BLaER1 (cell line): ENCODE results near the gene WDR86.

ENCODE experiments used
- H3K27ac ChIP-seq: shearing (Covaris generic); formaldehyde crosslinking; 2 replicates; pipeline ENCODE4 v1.8.1; 2022
- H3K27me3 ChIP-seq: shearing (Covaris generic); formaldehyde crosslinking; 2 replicates; pipeline ENCODE4 v1.8.1; 2022
- H3K36me3 ChIP-seq: shearing (Covaris generic); formaldehyde crosslinking; 2 replicates; pipeline ENCODE4 v1.8.1; 2022
- H3K4me1 ChIP-seq: shearing (Covaris generic); formaldehyde crosslinking; 2 replicates; pipeline ENCODE4 v1.8.1; 2022
- H3K4me2 ChIP-seq: shearing (Covaris generic); formaldehyde crosslinking; 2 replicates; pipeline ENCODE4 v1.8.1; 2022
- H3K4me3 ChIP-seq: shearing (Covaris generic); formaldehyde crosslinking; 2 replicates; pipeline ENCODE4 v1.8.1; 2022
- H3K9ac ChIP-seq: shearing (Covaris generic); formaldehyde crosslinking; 2 replicates; pipeline ENCODE4 v1.8.1; 2022
- H3K9me3 ChIP-seq: shearing (Covaris generic); formaldehyde crosslinking; 2 replicates; pipeline ENCODE4 v1.8.1; 2022
- H4K20me1 ChIP-seq: shearing (Covaris generic); formaldehyde crosslinking; 2 replicates; pipeline ENCODE4 v1.8.1; 2022
- Cebpa-rat ChIP-seq: shearing (Covaris generic); IDR thresholded peaks from 2 replicates; pipeline ENCODE4 v1.8.1; 2022

WDR86 gene

DNA sequence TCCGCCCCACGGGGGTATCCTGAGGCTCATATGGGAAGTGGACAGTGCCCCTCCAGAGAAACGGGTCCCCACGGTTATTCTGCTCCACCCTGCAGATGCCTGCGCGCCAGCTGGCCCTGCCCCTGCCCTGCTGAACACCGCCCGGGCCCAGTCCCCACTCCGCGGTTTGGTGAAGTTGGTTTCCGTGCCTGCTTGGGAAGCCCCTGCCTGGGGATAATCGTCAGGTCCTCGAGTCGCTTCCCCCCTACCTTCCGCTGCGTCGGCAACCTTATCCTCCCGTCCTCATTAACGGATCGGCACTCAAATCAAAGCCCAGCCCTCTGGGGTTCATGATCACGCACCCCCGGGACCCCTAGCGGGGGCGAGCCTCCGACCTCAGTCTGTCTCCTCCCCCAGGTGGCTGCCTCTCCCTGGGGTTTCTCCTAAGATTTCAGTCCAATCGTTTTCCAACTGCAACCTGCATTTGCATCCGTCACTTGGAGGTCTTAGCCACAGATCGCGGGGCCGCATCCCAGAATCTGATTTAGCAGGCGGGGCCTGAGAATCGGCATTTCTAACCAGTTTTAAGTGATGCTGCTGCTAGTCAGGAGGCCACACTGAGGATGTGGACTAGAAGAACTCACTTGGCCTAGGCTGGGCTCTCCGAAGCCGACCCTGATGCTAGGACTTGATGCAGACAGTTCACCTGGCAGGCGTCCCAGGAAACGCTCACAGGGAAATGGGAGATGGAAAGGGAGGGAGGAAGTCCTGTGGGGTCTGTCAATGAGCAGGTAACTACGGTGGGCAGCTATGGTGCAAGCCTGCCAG is 27.6 kb downstream of the WDR86 start:
- peaks cover 52% of the 10 kb centered on the region for H3K27me3 ChIP-seq
- H3K4me1 ChIP-seq, result peaks cover 44% of the 10 kb centered on the region
- H3K27ac ChIP-seq, result no peak overlapping the region
- no peak overlapping the region for H3K9ac ChIP-seq
- no peak for TF ChIP-seq Cebpa-rat
- H3K9me3 ChIP-seq, result no peaks in the 10 kb centered on the region
- peaks cover 27% of the 10 kb centered on the region; the same call in 1 of the 2 replicates for H4K20me1 ChIP-seq
- H3K4me2 ChIP-seq, result peak overlapping the region; percentile 98
- peak overlapping the region; percentile 66 for H3K4me3 ChIP-seq
- peaks cover 27% of the 10 kb centered on the region for H3K36me3 ChIP-seq

DNA sequence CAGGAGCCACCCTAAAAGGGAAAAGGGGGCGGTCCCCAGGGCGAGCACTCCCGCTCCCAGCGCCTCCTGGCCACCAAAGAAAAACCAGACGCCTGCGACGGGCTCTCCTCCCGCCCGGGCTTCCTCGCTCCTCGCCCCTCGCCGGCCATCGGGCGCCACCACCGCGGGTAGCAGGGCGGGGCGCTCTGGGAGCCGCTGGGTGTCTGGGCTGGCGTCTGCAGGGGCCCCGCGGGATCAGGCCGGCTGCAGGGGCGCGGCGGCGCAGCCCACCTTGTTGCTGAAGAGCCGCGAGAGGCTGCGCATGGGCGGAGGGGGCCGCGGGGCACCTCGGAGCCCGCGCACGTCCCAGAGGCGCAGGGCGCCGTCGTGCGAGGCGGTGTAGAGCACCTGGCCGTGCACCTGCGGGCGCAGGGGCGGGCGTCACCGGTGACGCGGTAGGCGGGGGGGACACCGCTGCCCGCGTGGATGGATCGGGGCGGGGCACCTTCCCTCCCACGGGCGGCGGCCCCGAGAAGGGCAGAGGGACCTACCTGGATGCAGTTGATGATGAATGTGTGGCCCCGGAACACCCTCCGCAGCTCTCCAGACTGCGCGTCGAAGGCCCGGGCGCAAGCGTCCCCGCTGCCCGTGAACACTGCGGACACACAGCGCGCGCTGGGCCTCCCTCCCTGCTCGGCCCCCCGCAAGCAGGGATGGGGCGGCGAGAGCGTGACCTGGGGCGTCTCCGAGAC is 28.3 kb downstream of the WDR86 start:
- H3K9ac ChIP-seq, result peak overlapping the region; percentile 39
- H3K36me3 ChIP-seq, result peaks cover 34% of the 10 kb centered on the region
- TF ChIP-seq Cebpa-rat, result no peak
- peaks cover 27% of the 10 kb centered on the region; the same call in 1 of the 2 replicates for H4K20me1 ChIP-seq
- H3K27ac ChIP-seq, result no peak overlapping the region
- H3K4me1 ChIP-seq, result peaks cover 43% of the 10 kb centered on the region
- peak overlapping the region; percentile 66 for H3K4me3 ChIP-seq
- peaks cover 52% of the 10 kb centered on the region for H3K27me3 ChIP-seq
- H3K9me3 ChIP-seq, result no peaks in the 10 kb centered on the region
- peak overlapping the region; percentile 98 for H3K4me2 ChIP-seq

DNA sequence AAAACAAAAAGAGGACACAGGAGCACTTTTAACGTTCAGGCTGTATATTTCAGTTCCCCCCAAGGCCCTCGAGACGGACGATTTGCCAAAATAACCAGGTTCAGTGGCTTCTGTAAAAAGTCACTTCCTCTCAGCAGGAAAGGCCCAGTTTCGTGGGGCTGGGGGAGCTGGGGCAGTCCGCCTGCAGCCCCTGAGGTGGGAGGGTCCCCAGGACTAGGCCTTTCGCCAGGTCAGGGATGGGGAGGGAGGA is 28.8 kb downstream of the WDR86 start:
- peaks cover 52% of the 10 kb centered on the region for H3K27me3 ChIP-seq
- H3K4me3 ChIP-seq, result peak overlapping the region; percentile 66
- H4K20me1 ChIP-seq, result peaks cover 27% of the 10 kb centered on the region; the same call in 1 of the 2 replicates
- H3K9ac ChIP-seq, result peak overlapping the region; percentile 39
- no peak for TF ChIP-seq Cebpa-rat
- no peak overlapping the region for H3K27ac ChIP-seq
- peaks cover 38% of the 10 kb centered on the region for H3K4me1 ChIP-seq
- peak overlapping the region; percentile 98 for H3K4me2 ChIP-seq
- H3K9me3 ChIP-seq, result no peaks in the 10 kb centered on the region
- peaks cover 39% of the 10 kb centered on the region for H3K36me3 ChIP-seq

DNA sequence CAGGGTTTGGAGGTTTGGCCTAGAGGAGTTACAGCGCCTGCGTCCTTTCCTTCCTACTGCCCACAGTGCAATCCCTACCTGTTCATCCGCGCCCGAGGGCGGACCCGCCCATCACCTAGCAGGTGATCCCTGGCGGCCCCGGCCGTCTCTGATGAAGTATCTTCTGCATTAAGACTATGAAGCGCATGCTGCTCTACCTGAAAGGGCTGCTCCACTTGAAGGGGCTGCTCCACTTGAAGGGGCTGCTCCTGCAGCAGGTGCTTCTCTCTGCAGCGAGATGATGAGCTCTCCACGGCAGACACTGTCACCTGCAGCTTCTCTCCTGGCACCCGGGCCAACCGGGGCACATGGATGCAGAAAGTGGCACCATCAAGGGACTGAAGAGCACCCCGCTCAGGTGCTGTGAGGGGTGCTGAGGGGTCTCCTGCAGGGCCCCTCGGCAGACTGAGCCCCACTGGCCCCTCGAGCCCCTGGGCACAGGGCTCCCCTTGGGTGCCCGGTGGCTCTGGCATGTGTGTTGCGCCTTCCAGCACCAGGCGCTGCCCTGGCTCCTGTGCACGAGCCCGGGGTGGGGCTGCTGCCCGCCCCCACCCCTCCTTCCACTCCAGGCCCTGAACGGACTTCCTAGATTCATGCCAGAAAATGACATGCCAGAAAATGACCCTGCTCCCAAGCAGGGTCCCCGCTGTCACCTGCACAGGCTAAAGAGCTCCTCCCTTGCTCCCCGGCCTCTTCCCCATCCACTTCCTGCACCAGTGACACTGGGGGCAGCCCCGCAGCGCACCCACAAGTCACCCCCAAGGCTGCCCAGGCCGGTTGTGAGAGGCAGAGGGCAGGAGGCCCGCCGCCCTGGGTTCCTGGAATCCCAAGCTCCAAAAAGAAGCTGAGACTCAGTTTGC is 29.4 kb downstream of the WDR86 start:
- peak overlapping the region; percentile 98 for H3K4me2 ChIP-seq
- no peak for TF ChIP-seq Cebpa-rat

DNA sequence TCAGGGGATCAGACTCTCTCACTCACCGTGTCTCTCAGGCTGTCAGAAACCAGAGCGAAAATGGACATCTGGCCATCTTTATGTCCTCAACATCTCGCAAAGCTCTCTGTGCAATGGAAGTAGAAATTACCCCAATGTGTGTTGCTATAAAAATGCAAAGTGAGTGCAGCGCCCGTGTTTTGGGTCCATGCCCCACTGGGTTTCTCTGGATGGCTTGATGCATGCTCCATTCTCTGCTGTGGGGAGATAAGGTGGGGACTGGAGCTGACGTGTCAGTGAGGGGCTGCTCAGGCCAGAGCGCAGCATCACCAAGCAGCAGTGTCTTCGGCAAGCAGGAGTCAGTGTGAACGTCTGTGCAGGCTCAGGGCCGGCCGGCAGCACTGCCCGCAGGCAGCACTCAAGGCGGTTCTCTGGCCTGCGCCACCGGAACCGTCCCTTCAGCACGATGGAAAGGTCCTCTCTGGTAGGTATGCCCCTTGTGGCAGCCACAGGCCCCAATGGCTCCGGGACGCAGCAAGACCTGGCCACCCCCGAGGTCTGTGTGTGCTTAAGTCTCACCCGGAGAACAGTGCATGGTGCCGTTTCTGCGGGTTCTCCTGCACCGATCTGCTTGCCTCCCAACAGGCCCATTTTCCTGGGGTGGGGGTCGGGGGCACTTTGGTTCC is 30.2 kb downstream of the WDR86 start:
- H3K27me3 ChIP-seq, result peaks cover 47% of the 10 kb centered on the region
- H3K4me1 ChIP-seq, result peaks cover 32% of the 10 kb centered on the region
- peaks cover 49% of the 10 kb centered on the region for H3K36me3 ChIP-seq

More for the DNA sequence above, 29.4 kb downstream of the WDR86 start:
- no peak overlapping the region for H3K27ac ChIP-seq
- H4K20me1 ChIP-seq, result peaks cover 27% of the 10 kb centered on the region; the same call in 1 of the 2 replicates
- peaks cover 45% of the 10 kb centered on the region for H3K36me3 ChIP-seq
- H3K9ac ChIP-seq, result peak overlapping the region; percentile 39
- H3K27me3 ChIP-seq, result peaks cover 52% of the 10 kb centered on the region
- peaks cover 32% of the 10 kb centered on the region for H3K4me1 ChIP-seq
- H3K4me3 ChIP-seq, result peak overlapping the region; percentile 66
- no peaks in the 10 kb centered on the region for H3K9me3 ChIP-seq

DNA sequence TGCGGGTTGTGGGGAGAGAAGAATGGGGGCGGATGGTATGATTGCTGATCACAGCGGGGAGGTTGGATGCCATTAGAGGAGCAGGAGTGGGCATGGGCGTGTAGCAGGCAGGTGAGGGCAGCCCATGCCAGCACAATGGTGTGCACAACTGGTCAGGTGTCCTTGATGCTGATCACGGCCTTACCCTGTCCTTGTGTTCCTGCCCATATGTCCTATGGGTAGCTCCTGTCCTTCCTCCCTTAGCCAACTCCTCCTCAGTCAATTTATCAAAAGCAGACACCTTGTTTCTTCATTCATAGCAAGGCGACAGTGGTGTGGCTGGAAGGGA is 30.7 kb downstream of the WDR86 start:
- Histone ChIP-seq H3K36me3 (peaks cover 54% of the 10 kb centered on the region), H3K27ac (no peak overlapping the region), H3K9me3 (no peaks in the 10 kb centered on the region), H3K4me1 (peaks cover 37% of the 10 kb centered on the region), H3K9ac (no peak overlapping the region), H4K20me1 (peaks cover 29% of the 10 kb centered on the region; the same call in 1 of the 2 replicates), H3K4me2 (no peak overlapping the region), H3K4me3 (no peak overlapping the region), H3K27me3 (peaks cover 42% of the 10 kb centered on the region)
- TF ChIP-seq Cebpa-rat, result no peak

More for the DNA sequence above, 30.2 kb downstream of the WDR86 start:
- Histone ChIP-seq H3K9ac (no peak overlapping the region), H4K20me1 (peaks cover 27% of the 10 kb centered on the region; the same call in 1 of the 2 replicates), H3K27ac (no peak overlapping the region), H3K4me2 (no peak overlapping the region), H3K4me3 (no peak overlapping the region), H3K9me3 (no peaks in the 10 kb centered on the region)
- no peak for TF ChIP-seq Cebpa-rat

DNA sequence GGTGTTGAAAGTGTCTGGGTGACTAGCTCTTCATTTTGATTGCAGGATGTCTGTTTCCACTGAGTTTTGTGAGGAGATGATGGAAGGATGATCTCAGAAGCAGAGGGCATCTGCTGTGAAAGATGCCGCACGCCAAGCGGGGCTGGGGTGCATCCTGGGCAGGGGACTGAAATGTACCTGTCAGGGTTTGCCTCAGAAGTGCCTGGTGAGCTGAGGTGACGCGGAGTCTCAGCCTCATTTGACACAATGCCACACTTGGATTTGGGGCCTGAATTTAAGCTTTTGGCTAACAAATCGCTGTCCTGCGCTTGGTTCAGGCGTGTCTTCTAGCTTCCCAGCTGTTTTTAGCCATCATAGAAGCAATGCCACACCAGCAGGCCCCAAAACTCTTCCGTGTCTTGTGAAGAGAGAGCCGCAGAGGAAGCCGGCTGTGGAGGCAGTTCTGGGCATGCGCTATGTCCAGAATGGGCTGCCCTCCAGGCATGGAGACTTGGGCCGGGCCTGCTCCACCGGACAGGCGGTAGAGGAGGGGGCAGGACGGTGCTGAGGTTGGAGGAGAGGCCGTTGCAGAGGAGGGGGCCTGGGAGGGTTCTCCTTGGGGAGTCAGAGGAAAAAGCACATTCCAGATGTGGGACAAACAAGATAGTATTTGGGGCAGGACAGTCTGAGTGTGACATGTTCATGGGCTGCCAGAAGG is 31.2 kb downstream of the WDR86 start:
- Histone ChIP-seq H3K9me3 (no peaks in the 10 kb centered on the region), H3K4me3 (no peak overlapping the region), H3K27me3 (peaks cover 37% of the 10 kb centered on the region), H3K4me1 (peaks cover 39% of the 10 kb centered on the region), H3K36me3 (peaks cover 59% of the 10 kb centered on the region), H3K4me2 (no peak overlapping the region), H3K27ac (no peak overlapping the region), H3K9ac (no peak overlapping the region), H4K20me1 (peaks cover 34% of the 10 kb centered on the region; the same call in 1 of the 2 replicates)
- TF ChIP-seq Cebpa-rat, result no peak

DNA sequence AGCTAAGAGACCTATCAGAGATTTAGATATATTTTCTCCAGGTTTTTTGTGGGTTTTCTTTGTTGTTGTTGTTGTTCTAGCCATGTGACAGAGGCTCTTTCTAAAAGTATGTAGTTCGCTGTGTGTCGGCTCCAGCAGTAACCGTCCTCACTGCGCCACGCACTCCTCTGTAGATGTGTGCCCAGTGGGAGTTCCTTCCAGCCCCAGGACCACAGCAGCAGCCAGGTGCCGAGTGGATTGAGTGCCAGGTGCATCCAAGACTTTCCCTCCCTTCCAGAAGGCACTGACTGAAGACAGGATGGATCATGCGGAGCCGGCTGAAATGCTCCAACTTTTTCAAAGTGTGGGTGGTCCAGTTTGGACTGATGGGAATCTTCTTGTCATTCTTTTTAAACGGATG is 31.8 kb downstream of the WDR86 start:
- no peak overlapping the region for H3K27ac ChIP-seq
- H3K4me3 ChIP-seq, result no peak overlapping the region
- H3K36me3 ChIP-seq, result peaks cover 65% of the 10 kb centered on the region
- H4K20me1 ChIP-seq, result peaks cover 40% of the 10 kb centered on the region
- H3K9me3 ChIP-seq, result no peaks in the 10 kb centered on the region
- peaks cover 38% of the 10 kb centered on the region for H3K4me1 ChIP-seq
- H3K27me3 ChIP-seq, result peaks cover 30% of the 10 kb centered on the region
- H3K9ac ChIP-seq, result no peak overlapping the region
- H3K4me2 ChIP-seq, result no peak overlapping the region
- no peak for TF ChIP-seq Cebpa-rat

DNA sequence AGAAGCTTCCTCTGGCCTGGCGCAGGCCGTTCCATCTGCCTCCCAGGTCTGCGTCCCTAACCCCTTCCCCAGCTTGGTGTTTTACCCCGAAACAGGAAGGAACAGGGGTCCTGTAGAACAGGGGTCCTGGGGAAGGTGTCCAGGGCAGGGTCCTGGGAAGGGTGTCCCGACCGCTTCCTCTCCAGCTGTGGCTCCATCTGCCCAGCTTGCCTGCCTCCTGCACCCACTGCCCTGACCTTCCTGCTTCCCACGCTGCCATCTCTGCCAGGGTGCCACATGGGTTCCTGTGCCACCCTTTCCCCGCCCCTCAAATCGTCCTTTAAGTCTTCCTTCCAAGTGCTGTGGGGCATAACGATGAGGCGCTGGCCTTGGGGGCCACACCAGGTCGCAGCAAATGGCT is 32.4 kb downstream of the WDR86 start:
- Histone ChIP-seq H3K27me3 (peaks cover 24% of the 10 kb centered on the region), H3K36me3 (peaks cover 71% of the 10 kb centered on the region)

More for the DNA sequence above, 32.4 kb downstream of the WDR86 start:
- Histone ChIP-seq H3K4me1 (peaks cover 32% of the 10 kb centered on the region), H3K27ac (no peak overlapping the region), H3K9ac (no peak overlapping the region), H3K4me3 (no peak overlapping the region), H4K20me1 (peaks cover 46% of the 10 kb centered on the region), H3K4me2 (no peak overlapping the region), H3K9me3 (no peaks in the 10 kb centered on the region)
- no peak for TF ChIP-seq Cebpa-rat
